Lower leg skin (tissue), 3 donors: ENCODE results near the gene LUZP1.

Source experiments
- POLR2A ChIP-seq, 2 donors: fragments of 450-650 bp; IDR thresholded peaks; one replicate each; pipeline ENCODE4 v1.6.1; 2016 to 2017; ENCODE audit warnings: antibody characterized with exemption in 2 of 2, mild to moderate bottlenecking in 1 of 2, moderate library complexity in 1 of 2
- TF ChIP-seq, protein P1 (sequence below), 3 donors: fragments of 450-650 bp; IDR thresholded peaks; one replicate each; pipeline ENCODE4 v1.5.1; 2016; ENCODE audit warnings: antibody characterized with exemption in 3 of 3, mild to moderate bottlenecking in 3 of 3, moderate library complexity in 2 of 3

DNA sequence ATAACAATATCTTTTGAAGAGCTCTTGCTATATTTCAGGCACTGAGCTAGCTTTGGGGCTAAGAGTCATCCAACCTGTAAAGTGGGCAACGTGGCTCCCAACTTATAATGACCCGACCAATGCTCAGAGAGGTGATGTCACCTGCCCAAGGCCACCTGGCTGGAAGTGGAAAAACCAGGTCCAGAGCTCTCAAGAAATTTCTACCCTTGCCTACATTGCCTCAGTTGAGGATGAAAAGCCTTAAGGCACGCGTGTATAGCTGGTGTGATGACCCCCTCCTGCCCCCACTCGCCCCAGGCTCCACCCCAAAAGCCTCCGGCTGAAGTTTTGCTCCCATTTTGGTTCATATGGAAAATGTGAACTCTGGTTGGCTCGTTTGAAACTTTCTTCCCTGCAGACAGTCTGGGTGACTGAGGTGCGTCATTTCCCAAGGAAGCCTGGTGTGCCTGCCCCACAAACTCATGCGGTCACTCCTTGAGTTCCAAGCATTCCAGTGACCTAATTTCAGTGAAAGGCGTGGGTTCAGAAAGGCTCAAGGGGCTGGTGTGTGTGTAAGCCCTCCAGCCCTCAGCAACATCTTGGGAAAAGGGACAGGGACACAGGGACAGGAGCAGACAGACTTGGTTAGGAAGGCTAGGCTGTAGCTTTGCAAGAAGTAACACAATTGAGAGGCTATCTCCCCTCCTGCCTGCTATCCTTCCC, 28.1 kb upstream of the LUZP1 start:
- TF ChIP-seq, protein P1, sequence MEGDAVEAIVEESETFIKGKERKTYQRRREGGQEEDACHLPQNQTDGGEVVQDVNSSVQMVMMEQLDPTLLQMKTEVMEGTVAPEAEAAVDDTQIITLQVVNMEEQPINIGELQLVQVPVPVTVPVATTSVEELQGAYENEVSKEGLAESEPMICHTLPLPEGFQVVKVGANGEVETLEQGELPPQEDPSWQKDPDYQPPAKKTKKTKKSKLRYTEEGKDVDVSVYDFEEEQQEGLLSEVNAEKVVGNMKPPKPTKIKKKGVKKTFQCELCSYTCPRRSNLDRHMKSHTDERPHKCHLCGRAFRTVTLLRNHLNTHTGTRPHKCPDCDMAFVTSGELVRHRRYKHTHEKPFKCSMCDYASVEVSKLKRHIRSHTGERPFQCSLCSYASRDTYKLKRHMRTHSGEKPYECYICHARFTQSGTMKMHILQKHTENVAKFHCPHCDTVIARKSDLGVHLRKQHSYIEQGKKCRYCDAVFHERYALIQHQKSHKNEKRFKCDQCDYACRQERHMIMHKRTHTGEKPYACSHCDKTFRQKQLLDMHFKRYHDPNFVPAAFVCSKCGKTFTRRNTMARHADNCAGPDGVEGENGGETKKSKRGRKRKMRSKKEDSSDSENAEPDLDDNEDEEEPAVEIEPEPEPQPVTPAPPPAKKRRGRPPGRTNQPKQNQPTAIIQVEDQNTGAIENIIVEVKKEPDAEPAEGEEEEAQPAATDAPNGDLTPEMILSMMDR (IDR thresholded peaks at IDR 0.05) = no peak
- TF ChIP-seq POLR2A (IDR thresholded peaks at IDR 0.05) = no peak
